T-helper 2 cell treated with Interferon-gamma antibody and Interleukin-4, amounts not matched to agents 100 ng/mL and 5 ng/mL, for 36 hours (primary cell): ENCODE data around the gene ZMPSTE24. TPM values are rescaled to one million over a fixed set of nuclear protein-coding genes. Genes with fewer than 3 reads are reported as not detected.

Experiments used
- intact Hi-C: fragments of 100-400 bp; cut with micrococcal nuclease; formaldehyde crosslinking; loops from one replicate; pipeline ENCODE4 v1.15.1; 2023
- total RNA-seq: library from RNA; stranded (reverse); gene quantifications from 2 replicates; pipeline ENCODE4 v1.2.3, GENCODE V29; 2022

ZMPSTE24 gene
- total RNA-seq, 1 donor from 2014 or later, result 33.9 TPM

GRCh38 chr1:40257313-40257687, 736 bp upstream of the ZMPSTE24 start:
- intact Hi-C loops, result loop anchor here (1.0 to 10.0 kb wide), 5 partner anchors 16 to 1060 kb away; partner anchors contain the start of gene MFSD2A

GRCh38 chr1:40258445-40258769, 371 bp downstream of the ZMPSTE24 start:
- intact Hi-C loops, result loop anchor here (1.0 to 10.0 kb wide), 7 partner anchors 56 to 1061 kb away; partner anchors contain the start of genes CAP1, MFSD2A, RLF and ZNF684

- intact Hi-C loops, result no loop called here
Observed at GRCh38 chr1:40264354-40264781, 6.3 kb downstream of the ZMPSTE24 start.

GRCh38 chr1:40265298-40265697, 7.3 kb downstream of the ZMPSTE24 start:
- intact Hi-C loops, result no loop called here

GRCh38 chr1:40265919-40266318, 7.9 kb downstream of the ZMPSTE24 start:
- intact Hi-C loops, result no loop called here

- intact Hi-C loops, result no loop called here
Observed at GRCh38 chr1:40266786-40267535, 8.9 kb downstream of the ZMPSTE24 start.

- intact Hi-C loops, result no loop called here
Observed at GRCh38 chr1:40267767-40268187, 9.7 kb downstream of the ZMPSTE24 start.

GRCh38 chr1:40268211-40268610, 10.2 kb downstream of the ZMPSTE24 start:
- intact Hi-C loops, result no loop called here

GRCh38 chr1:40270152-40270834, 12.3 kb downstream of the ZMPSTE24 start:
- intact Hi-C loops, result no loop called here

- intact Hi-C loops, result no loop called here
Observed at GRCh38 chr1:40272653-40273213, 14.7 kb downstream of the ZMPSTE24 start.

- intact Hi-C loops, result no loop called here
Observed at GRCh38 chr1:40273547-40274166, 15.6 kb downstream of the ZMPSTE24 start.

GRCh38 chr1:40274331-40274730, 16.3 kb downstream of the ZMPSTE24 start:
- intact Hi-C loops, result no loop called here

GRCh38 chr1:40276122-40276521, 18.1 kb downstream of the ZMPSTE24 start:
- intact Hi-C loops, result no loop called here

- intact Hi-C loops, result no loop called here
Observed at GRCh38 chr1:40281853-40282252, 23.8 kb downstream of the ZMPSTE24 start.

- intact Hi-C loops, result no loop called here
Observed at GRCh38 chr1:40291293-40291692, 33.3 kb downstream of the ZMPSTE24 start.

- intact Hi-C loops, result no loop called here
Observed at GRCh38 chr1:40299366-40300248, 41.6 kb downstream of the ZMPSTE24 start.

GRCh38 chr1:40300249-40300567, 42.2 kb downstream of the ZMPSTE24 start:
- intact Hi-C loops, result no loop called here

- intact Hi-C loops, result no loop called here
Observed at GRCh38 chr1:40300651-40301050, 42.6 kb downstream of the ZMPSTE24 start.

GRCh38 chr1:40301066-40301465, 43.0 kb downstream of the ZMPSTE24 start:
- intact Hi-C loops, result no loop called here

GRCh38 chr1:40301541-40302299, 43.7 kb downstream of the ZMPSTE24 start:
- intact Hi-C loops, result no loop called here
